GM18502 (cell line): Measurements from ENCODE around the gene RNGTT.
"Not testable (repeated sequence)": the region's sequence is repeated elsewhere in the genome, so short reads cannot be mapped to it uniquely, and the experiment has no call there.

Experiments used
- ATAC-seq: cut with Tn5 transposase; IDR thresholded peaks from one replicate; pipeline ENCODE4 v1.9.1; 2021; ENCODE audit warnings: mild to moderate bottlenecking; ENCODE audit not compliant: unreplicated experiment, poor library complexity

RNGTT gene

GRCh38 chr6:88972504-88973423 lies 9.3 kb upstream of the RNGTT start:
- ATAC-seq, result no peak

DNA sequence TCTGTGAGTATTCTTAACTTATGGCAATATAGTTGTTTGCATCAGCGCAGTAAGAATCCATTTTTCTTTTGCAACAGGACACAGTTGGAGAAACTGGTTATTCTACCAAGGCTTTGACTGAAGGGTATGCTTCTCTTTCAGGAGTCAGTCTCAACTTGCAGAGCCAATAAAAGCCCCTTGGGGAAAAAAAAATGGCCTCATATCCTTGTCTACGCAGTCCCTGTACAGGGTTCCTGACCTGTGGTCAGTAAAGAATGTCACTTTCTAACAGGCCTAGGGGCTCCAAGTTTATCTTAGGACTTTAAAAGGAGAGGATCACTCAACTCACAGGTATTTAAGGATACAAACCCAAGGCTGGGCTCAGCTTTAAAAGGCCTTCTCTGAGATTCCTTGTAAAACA lies 6.9 kb upstream of the RNGTT start:
- no peak for ATAC-seq

- not testable (repeated sequence) for ATAC-seq
Measured at GRCh38 chr6:88969255-88969654, 5.8 kb upstream of the RNGTT start.

DNA sequence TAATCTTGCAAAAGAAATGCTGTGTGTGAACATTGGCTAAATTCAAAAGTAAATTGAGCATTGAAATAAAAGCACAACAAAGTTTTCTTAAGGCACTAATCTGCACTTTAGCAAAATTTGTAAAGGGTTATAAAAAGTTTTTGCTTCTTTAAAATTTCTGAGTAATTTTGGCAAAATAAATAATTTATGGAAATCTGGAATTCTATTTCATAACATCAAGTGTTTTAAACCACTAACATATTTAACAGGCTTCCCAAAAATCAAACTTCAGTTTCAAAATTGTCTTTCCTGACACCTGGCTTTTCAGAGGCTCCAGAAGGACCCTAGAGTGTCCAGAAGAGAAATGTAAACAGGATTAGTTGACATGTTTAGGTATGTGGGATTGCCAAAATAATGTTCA lies 4.5 kb upstream of the RNGTT start:
- ATAC-seq, result no peak

DNA sequence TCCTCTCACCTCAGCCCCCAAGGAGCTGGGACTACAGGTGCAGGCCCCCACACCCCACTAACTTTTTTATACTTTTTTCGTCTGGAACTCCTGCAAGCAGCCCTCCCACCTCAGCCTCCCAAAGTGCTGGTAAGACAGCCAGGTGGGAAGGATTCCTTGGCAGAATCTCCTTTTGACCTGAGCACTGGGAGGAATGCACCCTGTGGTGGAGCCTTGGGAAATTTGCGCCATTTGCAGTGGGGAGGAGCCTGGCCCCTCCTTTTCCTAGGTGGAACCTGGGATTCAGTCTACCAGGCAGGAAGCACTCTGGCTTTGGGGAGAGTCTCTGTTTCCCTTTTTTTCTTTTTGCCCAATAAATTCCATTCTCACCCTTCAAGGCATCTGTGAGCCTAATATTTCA lies 2.3 kb upstream of the RNGTT start:
- ATAC-seq, result no peak

DNA sequence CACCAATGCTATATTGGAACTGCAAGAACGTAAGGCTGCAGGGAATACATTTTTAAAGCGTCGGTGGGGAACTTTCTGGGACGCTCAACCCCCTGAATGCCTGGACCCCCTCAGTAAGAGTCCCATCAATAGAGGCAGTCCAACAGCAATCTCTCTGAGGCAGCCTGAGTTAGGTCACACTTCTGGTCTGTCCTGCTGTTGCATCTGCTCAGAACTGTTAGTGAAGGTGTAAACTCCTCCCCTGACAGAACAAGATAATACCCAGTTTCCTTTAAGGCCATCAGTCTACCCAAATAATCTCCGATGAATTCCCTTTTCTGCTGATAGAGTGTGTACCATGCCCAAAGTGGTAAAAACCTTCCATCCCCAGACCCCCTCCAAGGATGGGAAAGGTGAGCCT lies 1.1 kb upstream of the RNGTT start:
- no peak for ATAC-seq

- no peak for ATAC-seq
Measured at GRCh38 chr6:88958842-88959241, 4.6 kb downstream of the RNGTT start.

DNA sequence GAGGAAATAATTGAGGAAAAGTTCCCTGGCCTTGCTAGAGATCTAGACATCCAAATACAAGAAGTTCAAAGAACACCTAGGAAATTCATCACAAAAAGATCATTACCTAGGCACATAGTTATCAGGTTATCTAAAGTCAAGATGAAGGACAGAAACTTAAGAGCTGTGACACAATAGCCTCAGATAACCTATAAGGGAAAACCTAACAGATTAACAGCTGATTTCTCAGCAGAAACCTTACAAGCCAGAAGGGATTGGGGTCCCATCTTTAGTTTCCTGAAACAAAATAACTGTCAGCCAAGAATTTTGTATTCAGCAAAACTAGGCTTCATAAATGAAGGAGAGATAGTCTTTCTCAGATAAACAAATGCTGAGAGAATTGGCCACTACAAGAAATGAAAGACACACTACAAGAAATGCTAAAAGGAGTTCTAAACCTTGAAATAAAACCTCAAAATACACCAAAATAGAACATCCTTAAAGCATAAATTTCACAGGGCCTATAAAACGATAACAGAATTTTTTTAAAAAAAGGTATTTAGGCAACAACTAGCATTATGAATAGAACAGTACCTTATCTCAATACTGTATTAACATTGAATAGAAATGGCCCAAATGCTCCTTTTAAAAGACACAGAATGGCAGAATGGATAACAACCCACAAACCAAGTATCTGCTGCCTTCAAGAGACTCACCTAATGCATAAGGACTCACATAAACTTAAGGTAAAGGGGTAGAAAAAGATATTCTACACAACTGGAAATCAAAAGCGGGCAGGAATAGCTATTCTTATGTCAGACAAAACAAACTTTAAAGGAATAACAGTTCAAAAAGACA lies 9.7 kb downstream of the RNGTT start:
- no peak for ATAC-seq

- ATAC-seq, result no peak
Measured at GRCh38 chr6:88952065-88952704, 11.2 kb downstream of the RNGTT start.

GRCh38 chr6:88945415-88946008 lies 17.9 kb downstream of the RNGTT start:
- ATAC-seq, result no peak

GRCh38 chr6:88933521-88933920 lies 29.9 kb downstream of the RNGTT start:
- ATAC-seq, result no peak

DNA sequence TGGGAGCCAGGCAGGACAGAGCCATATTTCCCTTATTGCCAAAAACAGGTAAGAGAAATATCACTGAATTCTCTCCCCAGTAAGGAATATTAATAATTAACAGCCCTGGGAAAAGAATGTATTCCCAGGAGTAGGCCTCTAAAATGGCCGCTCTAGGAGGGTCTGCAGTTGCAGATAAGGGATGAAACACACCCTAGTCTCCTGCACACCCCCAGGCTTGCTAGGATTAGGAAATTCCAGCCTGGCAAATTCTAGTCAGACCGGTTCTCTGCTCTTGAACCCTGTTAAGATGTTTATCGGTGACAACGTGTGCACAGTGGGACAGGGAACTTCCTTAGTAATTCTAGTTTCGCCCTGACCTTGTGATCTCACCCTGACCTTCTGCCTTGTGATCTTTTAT lies 31.4 kb downstream of the RNGTT start:
- not testable (repeated sequence) for ATAC-seq

- no peak for ATAC-seq
Measured at GRCh38 chr6:88922775-88923548, 40.5 kb downstream of the RNGTT start.

GRCh38 chr6:88921734-88922133 lies 41.7 kb downstream of the RNGTT start:
- no peak for ATAC-seq

DNA sequence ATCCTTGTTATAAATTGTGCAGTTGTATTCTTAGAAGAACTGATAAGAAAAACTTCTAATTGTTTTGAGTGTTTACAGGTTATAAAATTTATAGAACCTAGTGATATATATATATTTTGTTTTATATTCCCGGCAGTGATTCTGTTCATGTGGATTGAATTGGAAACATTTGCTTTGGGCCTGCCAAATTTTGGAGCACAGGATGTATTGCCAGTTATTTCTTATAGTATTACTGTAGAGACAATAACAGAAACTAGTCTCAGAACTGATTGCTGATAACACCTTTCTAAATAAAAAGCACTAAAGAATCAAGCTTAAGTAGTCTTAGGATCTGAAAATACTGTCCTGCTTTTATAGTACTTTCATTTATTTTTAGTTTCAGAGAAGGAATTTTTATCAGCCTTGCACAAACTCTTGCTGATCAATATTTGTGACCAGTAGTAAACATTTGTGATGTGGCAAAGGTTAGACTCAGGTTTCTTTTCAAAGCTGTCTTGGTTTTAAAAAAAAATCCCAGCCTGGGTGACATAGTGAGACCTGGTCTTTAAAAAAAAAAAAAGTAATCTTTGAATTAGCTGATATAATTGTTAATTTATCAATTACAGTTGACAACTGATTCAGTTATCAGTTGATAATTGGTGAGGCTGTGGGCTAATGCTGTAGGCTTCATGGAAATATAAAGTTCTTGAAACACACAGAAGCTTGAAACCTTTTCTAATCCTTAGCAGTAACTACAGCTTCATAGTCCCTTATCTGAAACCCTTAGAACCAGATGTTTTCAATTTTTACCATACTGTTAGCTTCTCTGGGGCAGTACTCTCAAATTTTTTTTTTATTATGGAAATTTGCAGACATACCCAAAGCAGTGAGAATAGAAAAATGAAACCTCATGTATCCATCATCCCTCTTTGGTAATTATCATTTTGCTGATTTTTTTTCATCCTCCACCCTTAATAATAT lies 42.4 kb downstream of the RNGTT start:
- ATAC-seq, result no peak

- ATAC-seq, result no peak
Measured at GRCh38 chr6:88920088-88920487, 43.3 kb downstream of the RNGTT start.

DNA sequence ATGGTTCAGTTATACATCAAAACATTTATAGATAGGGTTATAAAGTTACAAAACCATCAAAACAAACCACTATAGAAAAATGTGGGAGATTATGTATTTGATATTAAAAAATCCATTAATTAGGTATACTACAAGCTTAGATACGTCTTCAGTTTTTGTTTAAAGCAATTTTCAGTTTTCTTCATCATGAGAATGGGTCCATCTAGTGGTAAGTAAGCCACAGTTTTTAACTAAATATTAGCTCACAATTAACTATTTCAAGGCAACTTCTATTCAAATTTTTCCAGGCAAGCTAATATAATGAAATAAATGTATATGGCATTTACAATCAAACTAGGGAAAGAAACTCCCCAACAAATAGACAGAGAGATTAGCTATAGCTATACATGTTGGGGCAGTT lies 44.4 kb downstream of the RNGTT start:
- no peak for ATAC-seq

- ATAC-seq, result peak; percentile 46
Measured at GRCh38 chr6:88916615-88917208, 46.7 kb downstream of the RNGTT start.
